SK-N-SH treated with all-trans-retinoic acid at 6 μM for 48 hours (cell line): ENCODE measurements around the gene ARPIN.

Source experiments
- ATAC-seq: fragments of 200-7000 bp; cut with Tn5 transposase; 3 replicates; pipeline ENCODE4 v1.9.1; 2020; ENCODE audit warnings: mild to moderate bottlenecking, moderate library complexity
- ARNTL ChIP-seq: fragments of 450-650 bp; formaldehyde crosslinking; IDR thresholded peaks from 2 replicates; pipeline ENCODE4 v1.5.0; 2020; ENCODE audit warnings: low read depth, mild to moderate bottlenecking, moderate library complexity, borderline replicate concordance
- BACH2 ChIP-seq: fragments of 250-450 bp; sonication (Bioruptor Pico); IDR thresholded peaks from 2 replicates; pipeline ENCODE4 v1.9.0; 2021; ENCODE audit warnings: mild to moderate bottlenecking, borderline replicate concordance
- CREB5 ChIP-seq: fragments of 250-450 bp; sonication (Bioruptor Pico); IDR thresholded peaks from 2 replicates; pipeline ENCODE4 v1.5.1; 2020; ENCODE audit warnings: low read depth, mild to moderate bottlenecking, moderate library complexity
- CSDC2 ChIP-seq: fragments of 250-450 bp; sonication (Bioruptor Pico); IDR thresholded peaks from 2 replicates; pipeline ENCODE4 v1.5.0; 2020; ENCODE audit warnings: mild to moderate bottlenecking, moderate library complexity
- CSRNP3 ChIP-seq: fragments of 250-450 bp; sonication (Bioruptor Pico); IDR thresholded peaks from 2 replicates; pipeline ENCODE4 v1.5.1; 2021; ENCODE audit warnings: mild to moderate bottlenecking, moderate library complexity
- ESRRG ChIP-seq: fragments of 250-450 bp; sonication (Bioruptor Pico); IDR thresholded peaks from 2 replicates; pipeline ENCODE4 v1.6.1; 2021; ENCODE audit warnings: mild to moderate bottlenecking
- GLIS3 ChIP-seq: fragments of 250-450 bp; sonication (Bioruptor Pico); IDR thresholded peaks from 2 replicates; pipeline ENCODE4 v1.5.0; 2020; ENCODE audit warnings: mild to moderate bottlenecking, moderate library complexity
- OSR1 ChIP-seq: fragments of 250-450 bp; sonication (Bioruptor Pico); IDR thresholded peaks from 2 replicates; pipeline ENCODE4 v1.8.0; 2022; ENCODE audit warnings: moderate library complexity, mild to moderate bottlenecking, inconsistent platforms
- PATZ1 ChIP-seq: fragments of 250-450 bp; sonication (Bioruptor Pico); IDR thresholded peaks from 2 replicates; pipeline ENCODE4 v1.8.0; 2020; ENCODE audit warnings: mild to moderate bottlenecking, moderate library complexity, borderline replicate concordance
- POU6F1 ChIP-seq: fragments of 250-450 bp; sonication (Bioruptor Pico); IDR thresholded peaks from 2 replicates; pipeline ENCODE4 v1.8.0; 2021; ENCODE audit warnings: low read depth, mild to moderate bottlenecking, moderate library complexity, borderline replicate concordance
- RARB ChIP-seq: fragments of 250-450 bp; sonication (Bioruptor Pico); IDR thresholded peaks from 2 replicates; pipeline ENCODE4 v1.8.0; 2021; ENCODE audit warnings: mild to moderate bottlenecking, moderate library complexity
- SNAI2 ChIP-seq: fragments of 250-450 bp; sonication (Bioruptor Pico); IDR thresholded peaks from 2 replicates; pipeline ENCODE4 v1.5.0; 2020; ENCODE audit warnings: mild to moderate bottlenecking, moderate library complexity
- TCF4 ChIP-seq: fragments of 250-450 bp; sonication (Bioruptor Pico); IDR thresholded peaks from 2 replicates; pipeline ENCODE4 v1.8.0; 2021; ENCODE audit warnings: mild to moderate bottlenecking, moderate library complexity, borderline replicate concordance
- TOX ChIP-seq: fragments of 250-450 bp; sonication (Bioruptor Pico); IDR thresholded peaks from 2 replicates; pipeline ENCODE4 v1.8.0; 2021; ENCODE audit warnings: mild to moderate bottlenecking, moderate library complexity, borderline replicate concordance
- TSHZ2 ChIP-seq: fragments of 250-450 bp; sonication (Bioruptor Pico); IDR thresholded peaks from 2 replicates; pipeline ENCODE4 v1.5.0; 2020; ENCODE audit warnings: mild to moderate bottlenecking, moderate library complexity
- ZC3H10 ChIP-seq: fragments of 250-450 bp; sonication (Bioruptor Pico); IDR thresholded peaks from 2 replicates; pipeline ENCODE4 v1.5.1; 2021; ENCODE audit warnings: mild to moderate bottlenecking, moderate library complexity
- ZFP3 ChIP-seq: fragments of 250-450 bp; sonication (Bioruptor Pico); IDR thresholded peaks from 2 replicates; pipeline ENCODE4 v1.5.0; 2020; ENCODE audit warnings: mild to moderate bottlenecking, moderate library complexity
- ZFP30 ChIP-seq: fragments of 450-650 bp; formaldehyde crosslinking; IDR thresholded peaks from 2 replicates; pipeline ENCODE4 v1.5.0; 2022; ENCODE audit warnings: mild to moderate bottlenecking, moderate library complexity
- ZNF70 ChIP-seq: fragments of 450-650 bp; formaldehyde crosslinking; IDR thresholded peaks from 2 replicates; pipeline ENCODE4 v1.5.0; 2020; ENCODE audit warnings: mild to moderate bottlenecking, moderate library complexity
- ZNF8 ChIP-seq: fragments of 450-650 bp; formaldehyde crosslinking; IDR thresholded peaks from 2 replicates; pipeline ENCODE4 v1.5.0; 2020; ENCODE audit warnings: mild to moderate bottlenecking, moderate library complexity

Gene ARPIN

GRCh38 chr15:89926158-89926557, 13.4 kb upstream of the ARPIN start:
- TF ChIP-seq OSR1 (no peak), GLIS3 (no peak), BACH2 (no peak), PATZ1 (no peak), ESRRG (CRISPR knock-in tag) (no peak), ARNTL (no peak), TSHZ2 (CRISPR knock-in tag) (no peak), RARB (CRISPR knock-in tag) (no peak), ZFP3 (no peak), CSRNP3 (CRISPR knock-in tag) (no peak), ZNF70 (CRISPR knock-in tag) (no peak), ZNF8 (CRISPR knock-in tag) (no peak), TCF4 (CRISPR knock-in tag) (no peak), POU6F1 (CRISPR knock-in tag) (no peak), CSDC2 (no peak), CREB5 (CRISPR knock-in tag) (no peak), SNAI2 (no peak), TOX (CRISPR knock-in tag) (no peak)
- ATAC-seq: peak; percentile 44; the same call in 1 of the 3 replicates

- no peak for ATAC-seq
- TF ChIP-seq TSHZ2 (CRISPR knock-in tag): no peak
- no peak for TF ChIP-seq CREB5 (CRISPR knock-in tag)
- TF ChIP-seq PATZ1: no peak
- TF ChIP-seq TCF4 (CRISPR knock-in tag): no peak
- no peak for TF ChIP-seq SNAI2
- TF ChIP-seq POU6F1 (CRISPR knock-in tag): no peak
- TF ChIP-seq RARB (CRISPR knock-in tag): no peak
- no peak for TF ChIP-seq ZFP30 (CRISPR knock-in tag)
- TF ChIP-seq OSR1: no peak
- TF ChIP-seq ZC3H10 (CRISPR knock-in tag): no peak
These were observed 4.8 kb upstream of the ARPIN start for GRCh38 chr15:89917442-89918101.
